HepG2 (cell line): ENCODE data around the gene FIBCD1. TPM values are rescaled to one million over a fixed set of nuclear protein-coding genes. Genes with fewer than 3 reads are reported as not detected.

Experiments used
- ATAC-seq: fragments of 200-7000 bp; cut with Tn5 transposase; 3 replicates; pipeline ENCODE4 v1.9.1; 2020; ENCODE audit warnings: mild to moderate bottlenecking, moderate library complexity
- BruUV-seq: library from RNA; stranded (reverse); fragments of 400-500 nt; replicated peaks from 2 replicates; lab custom pipeline; 2021; lab: Mats Ljungman, UMichigan
- CTCF ChIA-PET: fragments of 300-600 bp; formaldehyde crosslinking; extraction: SDS; loops from one replicate; lab custom pipeline; 2021; ENCODE audit warnings: low total read pairs, inconsistent platforms, low intra/inter-chr PET ratio; lab: Yijun Ruan, JAX
- POLR2A ChIA-PET: fragments of 350-600 bp; sonication (Branson Sonifier 250); formaldehyde crosslinking; loops from one replicate; lab custom pipeline; 2020; ENCODE audit warnings: antibody characterized with exemption, inconsistent platforms; lab: Yijun Ruan, JAX
- DNase-seq: peaks from one replicate; pipeline ENCODE4 v3.0.0-alpha.2; 2015; ENCODE audit warnings: low spot score
- FAIRE-seq: peaks from 3 replicates; lab custom pipeline; 2011; peaks lifted over from hg19 to GRCh38; lab: Jason Lieb, UNC
- H2AFZ ChIP-seq: one replicate; pipeline ENCODE4 v1.6.1; 2011; ENCODE audit warnings: low read length, inconsistent platforms
- H3K27ac ChIP-seq: fragments of 300-600 bp; 3 replicates; pipeline ENCODE4 v1.8.0; 2011; ENCODE audit warnings: mixed run types, mild to moderate bottlenecking, mixed read lengths, low read length, inconsistent platforms; ENCODE audit not compliant: insufficient read depth; ENCODE audit errors: extremely low read length
- H3K27me3 ChIP-seq, 2 experiments: fragments of 200-600 bp in 1 of 2; 2 replicates in 1 of 2; 3 replicates in 1 of 2; pipeline versions ENCODE4 v1.6.0 to v1.8.0; 2011; ENCODE audit warnings: low read length in 2 of 2, mild to moderate bottlenecking in 2 of 2, moderate library complexity in 2 of 2, inconsistent platforms in 1 of 2; ENCODE audit not compliant: insufficient read depth in 2 of 2, control insufficient read depth in 1 of 2
- H3K36me3 ChIP-seq, 2 experiments: fragments of 200-600 bp in 1 of 2; replicated peaks in 1 of 2; 2 replicates in 1 of 2; 3 replicates in 1 of 2; pipeline versions ENCODE4 v1.5.1 to v1.8.0; 2011; ENCODE audit warnings: low read length in 2 of 2, inconsistent platforms in 1 of 2; ENCODE audit not compliant: insufficient read depth in 2 of 2, control insufficient read depth in 1 of 2
- H3K4me1 ChIP-seq: 2 replicates; pipeline ENCODE4 v1.5.1; 2012; ENCODE audit warnings: low read length, inconsistent platforms; ENCODE audit not compliant: insufficient read depth
- H3K4me2 ChIP-seq: 2 replicates; pipeline ENCODE4 v1.6.0; 2011; ENCODE audit warnings: low read depth, low read length, inconsistent platforms
- H3K4me3 ChIP-seq, 3 experiments: fragments of 200-600 bp in 1 of 3; sonication (generic), shearing (Covaris generic) in 1 of 3; replicated peaks in 1 of 3; 2 replicates each; pipeline ENCODE4 v1.5.1; 2011 to 2016; ENCODE audit warnings: low read length in 3 of 3, inconsistent platforms in 2 of 3, low read depth in 2 of 3, mild to moderate bottlenecking in 2 of 3, control low read depth in 1 of 3, mixed read lengths in 1 of 3; ENCODE audit not compliant: insufficient read depth in 1 of 3
- H3K79me2 ChIP-seq: one replicate; pipeline ENCODE4 v1.6.1; 2011; ENCODE audit warnings: low read length, inconsistent platforms; ENCODE audit not compliant: insufficient read depth
- H3K9ac ChIP-seq: 2 replicates; pipeline ENCODE4 v1.6.0; 2011; ENCODE audit warnings: mild to moderate bottlenecking, low read depth, low read length, inconsistent platforms; ENCODE audit not compliant: insufficient read depth
- H3K9me3 ChIP-seq: 2 replicates; pipeline ENCODE4 v1.5.1; 2012; ENCODE audit warnings: mild to moderate bottlenecking, low read length
- H4K20me1 ChIP-seq: 2 replicates; pipeline ENCODE4 v1.6.0; 2011; ENCODE audit warnings: inconsistent platforms, mild to moderate bottlenecking, low read length, moderate library complexity; ENCODE audit not compliant: insufficient read depth
- CREB1 ChIP-seq, 2 experiments: fragments of 450-650 bp in 1 of 2; IDR thresholded peaks; 2 replicates each; pipeline ENCODE4 v1.6.1; 2016 to 2017; ENCODE audit warnings: control low read depth in 1 of 2, mild to moderate bottlenecking in 1 of 2, missing compliant biosample characterization in 1 of 2, missing genetic modification characterization in 1 of 2
- DMTF1 ChIP-seq: sonication (generic); formaldehyde crosslinking; IDR thresholded peaks from 2 replicates; pipeline ENCODE4 v1.4.0; 2020; ENCODE audit warnings: mild to moderate bottlenecking, missing genetic modification reagents
- HNF4A ChIP-seq: sonication (generic); formaldehyde crosslinking; IDR thresholded peaks from 2 replicates; pipeline ENCODE4 v1.4.0; 2020; ENCODE audit warnings: missing genetic modification reagents
- PCBP2 ChIP-seq: fragments of 200-400 bp; formaldehyde crosslinking; optimal IDR thresholded peaks from 2 replicates; pipeline ENCODE3; 2018; ENCODE audit warnings: low read length, low read depth; ENCODE audit not compliant: poor library complexity, severe bottlenecking
- POGK ChIP-seq: sonication (generic); formaldehyde crosslinking; conservative IDR thresholded peaks from 2 replicates; pipeline ENCODE4 v1.8.0; 2022; ENCODE audit warnings: mild to moderate bottlenecking, moderate library complexity, missing genetic modification reagents
- SKIL ChIP-seq: sonication (generic); formaldehyde crosslinking; IDR thresholded peaks from 2 replicates; pipeline ENCODE4 v1.8.0; 2022; ENCODE audit warnings: missing genetic modification reagents, mild to moderate bottlenecking, moderate library complexity, borderline replicate concordance
- ZNF547 ChIP-seq: sonication (generic); formaldehyde crosslinking; IDR thresholded peaks from 2 replicates; pipeline ENCODE4 v1.5.1; 2020; ENCODE audit warnings: mild to moderate bottlenecking, missing genetic modification reagents
- ZNF768 ChIP-seq: sonication (generic); formaldehyde crosslinking; IDR thresholded peaks from 2 replicates; pipeline ENCODE4 v1.4.0; 2020; ENCODE audit warnings: missing genetic modification reagents
- WGBS: methylation state at CpG from one replicate; pipeline ENCODE4 v1.1.6; 2017; ENCODE audit warnings: low lambda C conversion rate; 5-methylcytosine and 5-hydroxymethylcytosine counted together
- in situ Hi-C: cut with HindIII; loops from 2 replicates; pipeline ENCODE4 v1.10.0; 2017; ENCODE audit warnings: low pct_unique_long_range_greater_than_20kb; ENCODE audit not compliant: extremely low pct_ligation_motif_present
- intact Hi-C: fragments of 100-400 bp; cut with micrococcal nuclease; formaldehyde crosslinking; loops from one replicate; pipeline ENCODE4 v1.10.0; 2022; ENCODE audit not compliant: unreplicated experiment
- polyA plus RNA-seq, 8 experiments: library from polyadenylated mRNA; depleted of rRNA in 3 of 8; stranded (reverse) in 7 of 8; unstranded in 1 of 8; fragments of >200 nt; fragmentation: Illumina TruSeq in 4 of 8; extraction: Trizol in 4 of 8; gene quantifications; 2 replicates each; pipeline versions ENCODE4 v1.2.1 to v1.2.3, GENCODE V29; 2011 to 2016; ENCODE audit warnings: low read depth in 4 of 8, missing spikeins in 1 of 8, mixed read lengths in 1 of 8; ENCODE audit not compliant: insufficient read depth in 1 of 8
- total RNA-seq, 5 experiments: library from RNA; depleted of rRNA; stranded (reverse); fragments of >200 nt; fragmentation: Illumina TruSeq; extraction: Trizol; gene quantifications; 2 replicates each; pipeline ENCODE4 v1.2.3, GENCODE V29; 2016; ENCODE audit warnings: low read depth in 1 of 5

The FIBCD1 gene
- total and polyA plus RNA-seq, 2 of the 13 experiments (the other 11 are each of a cell fraction or from before 2014, with no cell fraction given): 0.55 to 0.89 TPM

- TF ChIP-seq POGK (CRISPR knock-in tag) (no peak), DMTF1 (CRISPR knock-in tag) (no peak), ZNF547 (CRISPR knock-in tag) (no peak), PCBP2 (no peak), CREB1 (IDR thresholded peaks at IDR 0.05) (no peak), CREB1 (CRISPR knock-in tag; IDR thresholded peaks at IDR 0.05) (no peak)
Measured at GRCh38 chr9:130906735-130907416, 32.2 kb downstream of the FIBCD1 start (continued).

GRCh38 chr9:130905902-130906734 lies 32.9 kb downstream of the FIBCD1 start:
- intact Hi-C loops (no loop called here), in situ Hi-C loops (no loop called here)
- 19% methylated on average over 21 of the region's 24 CpGs for WGBS
- ChIA-PET POLR2A (no interaction called here), CTCF (no interaction called here)
- Histone ChIP-seq H3K4me1 (peaks cover 18% of the 10 kb centered on the region), H2AFZ (no peak overlapping the region), H3K36me3 (no peaks in the 10 kb centered on the region), H3K9me3 (no peaks in the 10 kb centered on the region), H4K20me1 (no peaks in the 10 kb centered on the region), H3K27me3 (peaks cover 25 to 85% of the 10 kb centered on the region in 2 experiments; a peak in 4 of 5 replicates), H3K27ac (no peak overlapping the region), H3K79me2 (no peaks in the 10 kb centered on the region), H3K9ac (no peak overlapping the region), H3K4me3 (no peak overlapping the region; a peak in 1 of 6 replicates), H3K4me2 (peak overlapping the region; percentile 13; the same call in 1 of the 2 replicates)
- ATAC-seq (peak; percentile 63), FAIRE-seq (no peak), DNase-seq (peak; percentile 20)
- no TSS peak for BruUV-seq
- 0 out of 2 replicates have a peak, but pooled peaks have one; percentile 19 for TF ChIP-seq HNF4A
- no peak for TF ChIP-seq SKIL
- peak; percentile 79; the same call in 1 of the 2 replicates for TF ChIP-seq ZNF768 (CRISPR knock-in tag)
